Endothelial cell of umbilical vein (primary cell): Measurements from ENCODE around the gene TTC21B. TPM values are rescaled to one million over a fixed set of nuclear protein-coding genes. Genes with fewer than 3 reads are reported as not detected.

Source experiments
- BruUV-seq: library from RNA; stranded (reverse); fragments of 400-500 nt; replicated peaks from 2 replicates; lab custom pipeline; 2021; lab: Mats Ljungman, UMichigan
- CTCF ChIA-PET: fragments of 300-600, 350-600 bp; sonication (Branson Sonifier 250); formaldehyde crosslinking; loops from one replicate; lab custom pipeline; 2021; ENCODE audit warnings: antibody characterized with exemption, inconsistent platforms; lab: Charles Lee
- POLR2A ChIA-PET: fragments of 300-600, 350-600 bp; sonication (Branson Sonifier 250); formaldehyde crosslinking; loops from one replicate; lab custom pipeline; 2021; ENCODE audit warnings: antibody characterized with exemption, inconsistent platforms; lab: Charles Lee
- DNase-seq: peaks from one replicate; pipeline ENCODE4 v3.0.0-alpha.2; 2011; ENCODE audit warnings: low read depth, low spot score
- FAIRE-seq: peaks from 2 replicates; lab custom pipeline; 2011; peaks lifted over from hg19 to GRCh38; lab: Jason Lieb, UNC
- H2AFZ ChIP-seq: 2 replicates; pipeline ENCODE4 v1.6.0; 2012; ENCODE audit warnings: low read depth, low read length, control low read depth, inconsistent platforms
- H3K27ac ChIP-seq: 2 replicates; pipeline ENCODE4 v1.5.1; 2011; ENCODE audit warnings: low read depth, mild to moderate bottlenecking, control low read depth, low read length, moderate library complexity; ENCODE audit not compliant: insufficient read depth
- H3K27me3 ChIP-seq, 2 experiments: 2 replicates each; pipeline versions ENCODE4 v1.6.0 to v1.6.1; 2011; ENCODE audit warnings: low read length in 2 of 2, mixed read lengths in 1 of 2; ENCODE audit not compliant: control insufficient read depth in 2 of 2, insufficient read depth in 2 of 2
- H3K36me3 ChIP-seq, 2 experiments: 2 replicates in 1 of 2; 3 replicates in 1 of 2; pipeline ENCODE4 v1.5.1; 2011; ENCODE audit warnings: low read length in 2 of 2, mild to moderate bottlenecking in 1 of 2, moderate library complexity in 1 of 2; ENCODE audit not compliant: control insufficient read depth in 2 of 2, insufficient read depth in 2 of 2; ENCODE audit errors: extremely low read depth in 1 of 2
- H3K4me1 ChIP-seq: 3 replicates; pipeline ENCODE4 v1.5.1; 2011; ENCODE audit warnings: mild to moderate bottlenecking, low read length; ENCODE audit not compliant: control insufficient read depth, insufficient read depth; ENCODE audit errors: extremely low read depth
- H3K4me2 ChIP-seq: 2 replicates; pipeline ENCODE4 v1.6.1; 2011; ENCODE audit warnings: low read length, control low read depth, mixed read lengths; ENCODE audit not compliant: insufficient read depth
- H3K4me3 ChIP-seq, 3 experiments: fragments of 200-600 bp in 1 of 3; sonication (generic), shearing (Covaris generic) in 1 of 3; replicated peaks in 1 of 3; 2 replicates each; pipeline ENCODE4 v1.5.1; 2011 to 2016; ENCODE audit warnings: control low read depth in 3 of 3, low read length in 3 of 3, mild to moderate bottlenecking in 2 of 3, inconsistent platforms in 1 of 3, low read depth in 1 of 3, moderate library complexity in 1 of 3; ENCODE audit not compliant: insufficient read depth in 1 of 3
- H3K79me2 ChIP-seq: 2 replicates; pipeline ENCODE4 v1.6.0; 2012; ENCODE audit warnings: low read length, inconsistent platforms; ENCODE audit not compliant: control insufficient read depth, insufficient read depth
- H3K9ac ChIP-seq: replicated peaks from 2 replicates; pipeline ENCODE3; 2011; ENCODE audit warnings: low read length, control low read depth; ENCODE audit not compliant: insufficient read depth; ENCODE audit errors: extremely low read depth
- H3K9me1 ChIP-seq: replicated peaks from 3 replicates; pipeline ENCODE4 v1.6.0; 2011; ENCODE audit warnings: mild to moderate bottlenecking, low read length; ENCODE audit not compliant: control insufficient read depth, insufficient read depth; ENCODE audit errors: extremely low read depth
- H3K9me3 ChIP-seq: replicated peaks from 2 replicates; pipeline ENCODE4 v1.5.1; 2012; ENCODE audit warnings: low read length, inconsistent platforms; ENCODE audit not compliant: control insufficient read depth, insufficient read depth
- H4K20me1 ChIP-seq: replicated peaks from 2 replicates; pipeline ENCODE3; 2011; ENCODE audit warnings: mild to moderate bottlenecking, low read length; ENCODE audit not compliant: control insufficient read depth, insufficient read depth; ENCODE audit errors: extremely low read depth
- EZH2 ChIP-seq: IDR thresholded peaks from 2 replicates; pipeline ENCODE4 v1.6.1; 2012; ENCODE audit warnings: borderline replicate concordance, low read depth, mild to moderate bottlenecking, moderate library complexity, low read length, inconsistent platforms; ENCODE audit not compliant: severe bottlenecking
- FOS ChIP-seq: IDR thresholded peaks from 2 replicates; pipeline ENCODE4 v1.6.1; 2011; ENCODE audit warnings: mild to moderate bottlenecking, low read length, moderate library complexity, borderline replicate concordance; ENCODE audit not compliant: insufficient read depth
- GATA2 ChIP-seq: IDR thresholded peaks from 2 replicates; pipeline ENCODE4 v1.7.0; 2011; ENCODE audit warnings: low read depth, mild to moderate bottlenecking, moderate library complexity, mixed read lengths, low read length; ENCODE audit not compliant: insufficient read length, insufficient read depth
- JUN ChIP-seq: IDR thresholded peaks from 2 replicates; pipeline ENCODE4 v1.6.1; 2011; ENCODE audit warnings: borderline replicate concordance, low read depth; ENCODE audit not compliant: insufficient read length, insufficient read depth
- MYC ChIP-seq: IDR thresholded peaks from one replicate; pipeline ENCODE4 v1.6.1; 2011; ENCODE audit warnings: mild to moderate bottlenecking, low read depth, low read length
- POLR2A ChIP-seq: IDR thresholded peaks from 2 replicates; pipeline ENCODE4 v1.6.1; 2012; ENCODE audit warnings: low read depth, mild to moderate bottlenecking, control low read depth, low read length
- POLR2AphosphoS5 ChIP-seq: IDR thresholded peaks from 2 replicates; pipeline ENCODE4 v1.6.1; 2012; ENCODE audit warnings: low read depth, mild to moderate bottlenecking, control low read depth, low read length, moderate library complexity; ENCODE audit not compliant: insufficient read depth
- dilution Hi-C: fragments of 300-500 bp; cut with MboI; formaldehyde crosslinking; loops from one replicate; pipeline ENCODE4 v1.15.0; 2019; ENCODE audit warnings: low sequenced_read_pairs; ENCODE audit not compliant: extremely low pct_ligation_motif_present
- intact Hi-C: fragments of 100-400 bp; cut with micrococcal nuclease; formaldehyde crosslinking; loops from one replicate; pipeline ENCODE4 v1.10.0; 2022
- polyA plus RNA-seq, 4 experiments: library from polyadenylated mRNA; depleted of rRNA in 3 of 4; stranded (reverse) in 3 of 4; unstranded in 1 of 4; fragments of >200 nt; gene quantifications; 2 replicates each; pipeline versions ENCODE4 v1.2.1 to v1.2.3, GENCODE V29; 2011 to 2012; ENCODE audit warnings: missing spikeins in 1 of 4
- total RNA-seq: library from RNA; stranded (reverse); gene quantifications from 2 replicates; pipeline ENCODE4 v1.2.3, GENCODE V29; 2021
- TF ChIP-seq, protein P1 (sequence below): IDR thresholded peaks from 2 replicates; pipeline ENCODE4 v1.6.1; 2011; ENCODE audit not compliant: insufficient read depth, insufficient read length
- TF ChIP-seq, protein P2 (sequence below), 2 donors: IDR thresholded peaks; 1 replicate in 1 of 2; 2 replicates in 1 of 2; pipeline ENCODE4 v1.5.1; 2011; ENCODE audit warnings: low read length in 2 of 2, mild to moderate bottlenecking in 2 of 2, moderate library complexity in 2 of 2, control low read depth in 1 of 2, inconsistent platforms in 1 of 2, low read depth in 1 of 2; ENCODE audit not compliant: insufficient read depth in 1 of 2; ENCODE audit errors: extremely low read depth in 1 of 2

TTC21B gene
- total and polyA plus RNA-seq, 2 donors (not counting 3 experiments of a cell fraction or from before 2014, with no cell fraction given), result 8.0 to 21.9 TPM

DNA sequence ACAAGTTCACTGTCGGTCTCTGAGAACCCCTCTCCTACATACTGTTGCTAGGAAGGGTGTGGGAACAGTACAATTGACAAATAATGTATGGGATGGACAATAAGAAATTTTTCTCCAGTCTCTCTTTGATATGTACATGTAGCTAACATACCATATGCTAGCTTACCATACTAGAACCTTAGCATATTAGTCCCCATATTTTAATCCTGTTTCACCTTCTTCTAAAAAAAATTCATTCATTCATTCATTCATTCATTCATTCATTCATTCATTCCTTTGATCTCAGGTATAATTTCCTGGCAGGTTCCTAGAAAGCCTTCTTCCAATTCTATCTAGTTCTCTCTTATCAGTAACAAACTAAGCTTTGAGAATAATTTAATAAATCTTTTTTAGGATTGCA is 62.2 kb downstream of the TTC21B start:
- ChIA-PET CTCF (interaction anchor here (1.1 to 1.5 kb wide), 4 partner anchors 10 to 237 kb away, joined by 3 to 7 read pairs (median 4); partner anchors contain the start of gene SCN1A), POLR2A (no interaction called here)
- DNase-seq (no peak), FAIRE-seq (no peak)
- H3K9me3 ChIP-seq, result no peaks in the 10 kb centered on the region
- H3K4me1 ChIP-seq, result no peaks in the 10 kb centered on the region
- no peaks in the 10 kb centered on the region for H3K9me1 ChIP-seq
- no TSS peak for BruUV-seq
- H3K9ac ChIP-seq, result no peak overlapping the region
- no peak overlapping the region for H3K4me3 ChIP-seq
- H3K27me3 ChIP-seq, result no peaks in the 10 kb centered on the region
- intact Hi-C loops (no loop called here), dilution Hi-C loops (no loop called here)
- no peak overlapping the region for H2AFZ ChIP-seq
- H3K79me2 ChIP-seq, result no peaks in the 10 kb centered on the region
- TF ChIP-seq GATA2, result no peak
- no peak overlapping the region for H3K4me2 ChIP-seq
- H4K20me1 ChIP-seq, result no peaks in the 10 kb centered on the region
- no peak overlapping the region for H3K27ac ChIP-seq
- peaks cover 6 to 12% of the 10 kb centered on the region in 2 experiments for H3K36me3 ChIP-seq

DNA sequence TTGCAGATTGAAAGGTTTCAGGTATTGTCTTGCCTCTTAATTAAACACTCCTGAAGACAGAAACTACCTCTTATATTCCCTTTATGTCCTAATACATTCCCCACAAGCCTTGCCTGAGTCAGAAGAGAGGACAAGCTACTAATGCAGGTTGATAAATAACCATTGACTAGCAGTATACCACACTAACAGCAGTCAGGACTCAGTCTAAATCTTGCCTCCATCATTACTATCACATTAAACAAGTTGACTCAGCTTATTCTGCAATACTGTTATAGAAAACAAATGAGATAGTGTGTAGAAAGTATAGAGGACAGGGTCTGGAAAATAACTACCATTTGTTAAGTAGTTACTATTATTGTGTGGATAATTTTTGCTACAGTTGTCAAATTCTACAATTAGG is 63.8 kb downstream of the TTC21B start:
- Histone ChIP-seq H3K4me3 (no peak overlapping the region), H3K9me3 (no peaks in the 10 kb centered on the region), H3K27me3 (no peaks in the 10 kb centered on the region), H3K79me2 (no peaks in the 10 kb centered on the region), H3K36me3 (peaks cover 2 to 10% of the 10 kb centered on the region in 2 experiments), H2AFZ (no peak overlapping the region), H3K27ac (no peak overlapping the region), H3K4me1 (no peaks in the 10 kb centered on the region), H3K9me1 (no peaks in the 10 kb centered on the region), H3K9ac (no peak overlapping the region), H3K4me2 (no peak overlapping the region), H4K20me1 (no peaks in the 10 kb centered on the region)
- FAIRE-seq (no peak), DNase-seq (no peak)
- intact Hi-C loops, result no loop called here
- ChIA-PET POLR2A (no interaction called here), CTCF (interaction anchor here (0.6 to 1.4 kb wide), 3 partner anchors 12 to 596 kb away, joined by 3 to 5 read pairs (median 3); no protein-coding TSS in a partner anchor)
- TF ChIP-seq POLR2A (no peak), EZH2 (no peak), MYC (no peak), FOS (no peak), JUN (no peak), GATA2 (no peak), POLR2AphosphoS5 (no peak)
- TF ChIP-seq, protein P1, sequence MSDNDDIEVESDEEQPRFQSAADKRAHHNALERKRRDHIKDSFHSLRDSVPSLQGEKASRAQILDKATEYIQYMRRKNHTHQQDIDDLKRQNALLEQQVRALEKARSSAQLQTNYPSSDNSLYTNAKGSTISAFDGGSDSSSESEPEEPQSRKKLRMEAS, result no peak
- TF ChIP-seq, protein P2, sequence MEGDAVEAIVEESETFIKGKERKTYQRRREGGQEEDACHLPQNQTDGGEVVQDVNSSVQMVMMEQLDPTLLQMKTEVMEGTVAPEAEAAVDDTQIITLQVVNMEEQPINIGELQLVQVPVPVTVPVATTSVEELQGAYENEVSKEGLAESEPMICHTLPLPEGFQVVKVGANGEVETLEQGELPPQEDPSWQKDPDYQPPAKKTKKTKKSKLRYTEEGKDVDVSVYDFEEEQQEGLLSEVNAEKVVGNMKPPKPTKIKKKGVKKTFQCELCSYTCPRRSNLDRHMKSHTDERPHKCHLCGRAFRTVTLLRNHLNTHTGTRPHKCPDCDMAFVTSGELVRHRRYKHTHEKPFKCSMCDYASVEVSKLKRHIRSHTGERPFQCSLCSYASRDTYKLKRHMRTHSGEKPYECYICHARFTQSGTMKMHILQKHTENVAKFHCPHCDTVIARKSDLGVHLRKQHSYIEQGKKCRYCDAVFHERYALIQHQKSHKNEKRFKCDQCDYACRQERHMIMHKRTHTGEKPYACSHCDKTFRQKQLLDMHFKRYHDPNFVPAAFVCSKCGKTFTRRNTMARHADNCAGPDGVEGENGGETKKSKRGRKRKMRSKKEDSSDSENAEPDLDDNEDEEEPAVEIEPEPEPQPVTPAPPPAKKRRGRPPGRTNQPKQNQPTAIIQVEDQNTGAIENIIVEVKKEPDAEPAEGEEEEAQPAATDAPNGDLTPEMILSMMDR (IDR thresholded peaks at IDR 0.05; ENCODE audit: extremely low read depth in 1 of 2, insufficient read depth in 1 of 2, low read depth in 1 of 2, low read length in 2 of 2), result no peak
- dilution Hi-C loops, result no loop called here
- BruUV-seq, result no TSS peak
